Measurements from ENCODE around the gene MYO10. TPM values are rescaled to one million over a fixed set of nuclear protein-coding genes. Genes with fewer than 3 reads are reported as not detected.

MYO10 gene
- total RNA-seq, 1 donor from 2014 or later, result 56.7 TPM

- Mint-ChIP-seq H3K9me3 (no peaks in the 10 kb centered on the region), H3K4me3 (peak overlapping the region; percentile 96), H3K27me3 (ENCODE audit: low read depth) (peaks cover 10% of the 10 kb centered on the region), H3K27ac (peak overlapping the region; percentile 22), H3K4me1 (peaks cover 53% of the 10 kb centered on the region), H3K36me3 (no peaks in the 10 kb centered on the region)
- DNase-seq (ENCODE audit: low spot score in 2 of 2, unreplicated experiment in 2 of 2), result no peak
- no peak for TF ChIP-seq CTCF (IDR thresholded peaks at IDR 0.05; ENCODE audit: unreplicated experiment)
These were observed 3.7 kb downstream of the MYO10 start for GRCh38 chr5:16932401-16932800.

GRCh38 chr5:16931334-16932110 is 4.6 kb downstream of the MYO10 start:
- no peak for TF ChIP-seq CTCF (IDR thresholded peaks at IDR 0.05; ENCODE audit: unreplicated experiment)
- Mint-ChIP-seq H3K9me3 (no peaks in the 10 kb centered on the region), H3K27ac (peak overlapping the region; percentile 39), H3K36me3 (no peaks in the 10 kb centered on the region), H3K4me3 (no peak overlapping the region), H3K4me1 (peaks cover 46% of the 10 kb centered on the region), H3K27me3 (ENCODE audit: low read depth) (peaks cover under 1% of the 10 kb centered on the region)
- DNase-seq (ENCODE audit: low spot score in 2 of 2, unreplicated experiment in 2 of 2), result no peak

GRCh38 chr5:16930496-16930895 is 5.6 kb downstream of the MYO10 start:
- no peak for DNase-seq (ENCODE audit: low spot score in 2 of 2, unreplicated experiment in 2 of 2)
- Mint-ChIP-seq H3K9me3 (no peaks in the 10 kb centered on the region), H3K4me1 (peaks cover 44% of the 10 kb centered on the region), H3K4me3 (no peak overlapping the region), H3K36me3 (no peaks in the 10 kb centered on the region), H3K27me3 (ENCODE audit: low read depth) (no peaks in the 10 kb centered on the region), H3K27ac (peak overlapping the region; percentile 41)
- TF ChIP-seq CTCF (IDR thresholded peaks at IDR 0.05; ENCODE audit: unreplicated experiment), result no peak

- Mint-ChIP-seq H3K4me1 (peaks cover 44% of the 10 kb centered on the region), H3K36me3 (no peaks in the 10 kb centered on the region), H3K9me3 (no peaks in the 10 kb centered on the region), H3K27me3 (ENCODE audit: low read depth) (no peaks in the 10 kb centered on the region), H3K27ac (peak overlapping the region; percentile 41), H3K4me3 (no peak overlapping the region)
- DNase-seq (ENCODE audit: low spot score in 2 of 2, unreplicated experiment in 2 of 2), result no peak
- TF ChIP-seq CTCF (IDR thresholded peaks at IDR 0.05; ENCODE audit: unreplicated experiment), result no peak
These were observed 6.3 kb downstream of the MYO10 start for GRCh38 chr5:16929831-16930230.

GRCh38 chr5:16929347-16929746 is 6.7 kb downstream of the MYO10 start:
- H3K4me1 Mint-ChIP-seq, result peaks cover 41% of the 10 kb centered on the region
- H3K27ac Mint-ChIP-seq, result no peak overlapping the region
- no peaks in the 10 kb centered on the region for H3K27me3 Mint-ChIP-seq (ENCODE audit: low read depth)
- TF ChIP-seq CTCF (IDR thresholded peaks at IDR 0.05; ENCODE audit: unreplicated experiment), result no peak
- DNase-seq (ENCODE audit: low spot score in 2 of 2, unreplicated experiment in 2 of 2), result no peak
- H3K4me3 Mint-ChIP-seq, result no peak overlapping the region
- H3K36me3 Mint-ChIP-seq, result peaks cover 2% of the 10 kb centered on the region
- no peaks in the 10 kb centered on the region for H3K9me3 Mint-ChIP-seq
